ENCODE measurements around the gene GALR2.

The GALR2 gene

GRCh38 chr17:76080768-76081287 is 6.2 kb downstream of the GALR2 start:
- FAIRE-seq, result no peak

GRCh38 chr17:76081295-76082210 is 7.0 kb downstream of the GALR2 start:
- FAIRE-seq, result no peak

GRCh38 chr17:76082326-76083251 is 8.0 kb downstream of the GALR2 start:
- no peak for FAIRE-seq

- no peak for FAIRE-seq
Measured at GRCh38 chr17:76083536-76084182, 9.1 kb downstream of the GALR2 start.

DNA sequence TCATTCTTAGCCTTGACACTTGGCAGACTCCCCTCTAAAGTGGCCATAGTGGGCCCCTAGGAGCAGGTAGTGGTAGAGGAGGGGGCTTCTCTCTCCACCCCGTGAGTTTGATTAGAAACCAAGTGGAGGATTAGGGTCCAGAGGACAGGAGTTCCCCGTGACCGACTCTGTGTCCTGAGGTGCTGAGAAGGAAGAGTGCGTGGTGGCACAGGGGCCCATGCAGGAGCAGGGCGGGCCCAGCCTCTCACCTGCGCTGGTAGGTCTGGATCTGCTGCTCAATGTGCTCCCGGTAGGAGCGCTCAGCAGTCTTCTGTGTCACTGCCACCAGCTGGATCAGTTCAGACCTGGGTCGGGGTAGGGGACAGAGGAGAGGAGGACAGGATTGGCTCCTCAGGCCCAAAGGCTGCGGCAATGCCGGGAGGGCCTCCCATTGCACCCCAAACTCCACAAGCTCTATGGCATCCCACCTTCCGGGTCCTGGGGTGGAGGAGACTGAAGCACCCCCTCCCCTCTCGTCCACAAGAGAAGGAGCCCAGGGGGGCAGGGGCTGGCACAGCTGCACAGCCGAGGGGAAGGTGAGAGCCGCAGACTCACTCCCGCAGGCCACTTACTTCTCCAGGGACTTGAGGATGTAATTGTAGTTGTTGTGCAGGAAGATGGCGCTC is 10.6 kb downstream of the GALR2 start:
- no peak for FAIRE-seq

GRCh38 chr17:76085731-76086366 is 11.3 kb downstream of the GALR2 start:
- FAIRE-seq, result no peak

- FAIRE-seq, result no peak
Measured at GRCh38 chr17:76086384-76086783, 11.8 kb downstream of the GALR2 start.

DNA sequence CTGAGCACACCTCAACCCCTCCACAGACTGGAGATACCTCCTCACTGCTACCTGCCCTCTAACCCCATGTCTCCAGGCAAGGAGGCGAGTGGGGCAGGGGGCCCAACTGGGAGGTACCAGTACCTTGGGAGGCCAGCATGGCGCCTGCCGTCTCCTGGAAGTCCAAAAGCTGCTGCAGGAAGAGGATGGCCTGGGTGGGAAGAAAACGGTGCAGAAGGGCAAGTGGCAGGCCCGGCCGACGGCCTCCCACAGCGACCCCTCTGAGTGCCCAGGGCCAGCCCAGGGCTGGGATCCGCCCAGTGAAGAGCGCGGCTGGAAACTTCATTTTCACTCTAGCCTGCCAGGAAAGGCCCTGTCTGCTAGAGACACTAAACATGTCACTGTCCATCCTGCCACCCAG is 12.9 kb downstream of the GALR2 start:
- no peak for FAIRE-seq

- FAIRE-seq, result no peak
Measured at GRCh38 chr17:76088041-76088867, 13.7 kb downstream of the GALR2 start.

DNA sequence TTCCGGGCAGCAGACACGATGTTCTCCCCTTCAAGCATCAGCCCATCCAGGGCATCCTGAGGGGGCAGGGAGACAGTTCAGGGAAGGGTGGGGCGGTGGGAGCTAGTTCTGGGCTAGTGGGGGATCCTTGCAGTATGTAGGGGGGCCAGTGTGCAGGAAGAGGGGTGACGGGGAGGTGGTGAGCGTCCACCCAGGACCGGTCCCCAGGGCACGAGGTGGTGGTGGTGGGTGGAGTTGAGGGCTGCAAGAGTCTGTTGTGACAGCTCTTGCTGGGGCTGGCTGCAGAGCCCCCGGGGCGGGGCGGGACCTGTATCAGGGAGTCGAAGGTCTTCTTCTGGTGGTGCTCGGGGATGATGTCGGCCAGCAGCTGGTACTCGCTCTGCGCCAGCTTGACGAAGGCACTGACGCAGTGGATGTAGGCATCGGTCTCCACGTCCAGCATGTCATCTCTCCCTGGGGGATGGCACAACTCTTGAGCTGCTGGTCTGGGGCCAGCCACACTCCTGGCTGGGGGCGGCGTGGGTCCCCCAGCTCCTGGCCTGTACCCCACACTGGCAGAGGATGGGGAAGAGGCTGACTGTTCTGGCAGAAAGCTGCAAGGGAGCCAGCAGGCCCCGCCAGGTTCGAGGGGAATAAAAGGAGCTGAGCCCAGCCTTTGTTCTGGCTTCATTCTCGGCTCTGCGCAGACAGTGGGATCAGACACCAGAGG is 14.4 kb downstream of the GALR2 start:
- no peak for FAIRE-seq

GRCh38 chr17:76089680-76090516 is 15.3 kb downstream of the GALR2 start:
- FAIRE-seq, result no peak

- no peak for FAIRE-seq
Measured at GRCh38 chr17:76090517-76091129, 16.0 kb downstream of the GALR2 start.

DNA sequence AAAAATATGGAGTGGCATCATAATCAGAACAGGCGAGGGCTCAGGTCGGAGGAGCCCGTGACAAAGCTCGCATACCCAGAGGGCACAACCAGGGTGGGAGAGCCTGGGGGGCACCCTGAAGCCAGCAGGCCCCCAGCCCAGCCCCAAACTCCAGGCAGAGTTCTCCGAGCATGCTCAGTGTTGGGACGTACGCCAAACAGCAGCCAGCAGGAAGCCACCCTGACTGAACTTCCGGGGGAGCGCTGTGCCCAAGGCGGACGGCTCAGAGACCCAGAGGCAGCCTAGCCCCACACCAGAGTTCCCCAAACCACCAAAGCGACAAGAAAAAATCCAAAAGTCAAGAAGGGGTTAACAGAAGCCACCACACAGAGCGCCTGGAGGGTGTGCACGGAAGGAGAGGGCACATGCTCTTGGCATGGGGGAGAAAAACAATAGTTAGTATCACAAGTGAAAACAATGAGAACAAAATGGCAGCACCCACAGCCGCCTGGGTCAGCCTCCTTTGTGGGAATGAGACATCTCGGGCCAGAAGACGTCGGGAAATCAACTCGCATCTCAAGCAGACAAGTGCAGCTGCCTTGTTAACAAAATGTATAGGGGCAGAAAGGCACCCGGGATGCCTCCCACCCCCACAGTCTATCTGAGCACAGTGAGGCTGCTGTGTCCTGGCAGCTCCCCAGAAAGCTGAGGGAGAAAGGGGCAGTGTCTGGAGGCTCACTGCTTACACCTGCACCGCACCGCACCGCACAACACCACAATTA is 17.1 kb downstream of the GALR2 start:
- no peak for FAIRE-seq

DNA sequence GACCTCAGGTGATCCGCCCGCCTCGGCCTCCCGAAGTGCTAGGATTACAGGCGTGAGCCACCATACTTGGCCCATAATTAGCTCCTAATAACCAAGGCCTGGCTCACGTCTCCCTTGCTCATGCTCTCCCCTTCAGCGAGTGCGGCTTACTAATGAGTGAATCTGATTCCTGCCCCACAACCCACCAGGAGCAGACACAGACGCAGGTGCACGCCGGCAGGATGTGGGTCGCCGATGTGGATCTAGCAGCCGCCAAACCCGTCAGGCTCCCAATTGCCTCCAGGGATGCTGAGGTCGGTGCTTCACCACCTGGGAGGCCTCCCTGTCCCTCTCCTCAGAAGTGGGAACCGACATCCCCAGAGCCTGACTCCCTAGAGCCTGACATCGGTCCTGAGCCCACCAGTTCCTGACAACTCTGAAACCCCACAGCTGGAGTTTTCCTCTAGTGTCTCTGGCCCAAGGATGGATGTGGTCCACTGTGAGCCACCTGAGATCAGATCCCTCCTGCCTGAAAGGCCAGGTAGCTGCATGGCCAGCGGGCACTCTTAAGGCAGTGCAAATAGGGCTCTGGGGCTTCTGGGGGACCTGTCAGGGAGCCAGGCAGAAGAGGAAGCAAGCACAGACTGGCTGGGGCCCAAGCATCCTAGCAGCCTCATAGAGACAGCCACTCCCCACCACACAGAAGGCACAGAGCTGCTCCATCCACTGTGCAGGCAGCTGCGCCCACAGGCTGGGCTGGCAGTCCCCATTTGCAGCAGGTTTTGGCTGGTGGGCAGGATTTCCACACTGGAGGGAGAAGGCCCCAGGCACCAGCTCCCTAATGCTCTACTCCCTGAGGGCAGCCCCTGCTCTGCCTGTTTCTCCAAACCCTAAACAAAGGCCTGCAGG is 18.2 kb downstream of the GALR2 start:
- FAIRE-seq, result no peak

- FAIRE-seq, result no peak
Measured at GRCh38 chr17:76094046-76094445, 19.5 kb downstream of the GALR2 start.

DNA sequence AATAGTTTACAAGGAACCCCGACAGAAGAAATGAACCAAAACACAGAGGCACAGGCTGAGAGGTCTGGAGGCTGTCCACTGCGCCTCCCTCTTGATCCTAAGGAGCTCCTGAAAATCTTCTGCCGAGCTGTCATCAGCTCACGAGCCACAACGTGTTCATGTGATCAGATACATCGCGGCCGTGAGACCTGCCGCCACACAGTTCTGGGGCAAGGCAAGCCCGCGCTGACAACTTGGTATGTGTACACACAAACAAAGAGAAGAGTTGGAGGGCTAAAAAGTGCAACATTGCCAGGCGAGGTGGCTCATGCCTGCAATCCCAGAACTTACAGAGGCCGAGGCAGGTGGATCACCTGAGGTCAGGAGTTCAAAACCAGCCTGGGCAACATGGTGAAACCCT is 21.4 kb downstream of the GALR2 start:
- no peak for FAIRE-seq

Measured in endometrium (tissue), 2 donors.